22Rv1 (cell line): ENCODE data around the gene IGSF8.

Experiments
- ZFX ChIP-seq: fragments of 450-650 bp; IDR thresholded peaks from 2 replicates; pipeline ENCODE4 v1.6.1; 2017; ENCODE audit warnings: antibody characterized with exemption, borderline replicate concordance
- TF ChIP-seq, protein P1 (sequence below): fragments of 450-650 bp; IDR thresholded peaks from 2 replicates; pipeline ENCODE4 v1.5.1; 2017; ENCODE audit warnings: mild to moderate bottlenecking

DNA sequence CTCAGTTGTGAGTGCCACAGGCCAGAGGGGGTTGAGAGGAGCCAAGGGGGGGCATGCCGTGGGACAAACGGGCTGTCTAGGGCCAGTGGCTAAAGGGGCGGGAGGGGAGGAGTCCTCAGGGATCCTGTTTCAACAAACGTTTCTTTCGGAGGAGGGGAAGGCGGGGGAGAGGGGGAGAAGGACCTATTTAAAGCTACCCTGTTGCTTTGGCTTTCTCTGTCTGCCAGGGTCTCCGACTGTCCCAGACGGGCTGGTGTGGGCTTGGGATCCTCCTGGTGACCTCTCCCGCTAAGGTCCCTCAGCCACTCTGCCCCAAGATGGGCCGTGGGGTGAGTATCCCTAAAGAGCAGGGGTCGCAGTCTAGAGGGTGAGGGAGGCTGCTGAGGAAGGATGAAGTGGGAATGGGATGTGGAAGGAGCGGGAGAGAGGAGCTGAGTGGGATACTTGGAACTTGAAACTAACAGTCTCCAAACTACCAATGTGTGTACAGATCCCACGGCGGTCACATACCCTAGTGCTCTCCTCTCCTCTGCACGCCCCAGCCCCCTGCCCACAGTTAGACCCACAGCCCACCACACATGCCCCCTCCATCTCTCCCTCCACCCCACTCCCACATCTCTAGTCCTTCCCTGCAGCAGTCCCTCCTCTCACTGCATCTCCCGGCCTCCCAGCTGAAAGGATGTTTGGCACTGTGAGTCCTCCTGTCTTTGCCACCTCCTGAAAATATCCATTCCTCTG lies 17.3 kb upstream of the IGSF8 start, which contains the start of gene ATP1A2:
- TF ChIP-seq, protein P1, sequence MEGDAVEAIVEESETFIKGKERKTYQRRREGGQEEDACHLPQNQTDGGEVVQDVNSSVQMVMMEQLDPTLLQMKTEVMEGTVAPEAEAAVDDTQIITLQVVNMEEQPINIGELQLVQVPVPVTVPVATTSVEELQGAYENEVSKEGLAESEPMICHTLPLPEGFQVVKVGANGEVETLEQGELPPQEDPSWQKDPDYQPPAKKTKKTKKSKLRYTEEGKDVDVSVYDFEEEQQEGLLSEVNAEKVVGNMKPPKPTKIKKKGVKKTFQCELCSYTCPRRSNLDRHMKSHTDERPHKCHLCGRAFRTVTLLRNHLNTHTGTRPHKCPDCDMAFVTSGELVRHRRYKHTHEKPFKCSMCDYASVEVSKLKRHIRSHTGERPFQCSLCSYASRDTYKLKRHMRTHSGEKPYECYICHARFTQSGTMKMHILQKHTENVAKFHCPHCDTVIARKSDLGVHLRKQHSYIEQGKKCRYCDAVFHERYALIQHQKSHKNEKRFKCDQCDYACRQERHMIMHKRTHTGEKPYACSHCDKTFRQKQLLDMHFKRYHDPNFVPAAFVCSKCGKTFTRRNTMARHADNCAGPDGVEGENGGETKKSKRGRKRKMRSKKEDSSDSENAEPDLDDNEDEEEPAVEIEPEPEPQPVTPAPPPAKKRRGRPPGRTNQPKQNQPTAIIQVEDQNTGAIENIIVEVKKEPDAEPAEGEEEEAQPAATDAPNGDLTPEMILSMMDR, result no peak
- no peak for TF ChIP-seq ZFX
